Glomerular visceral epithelial cell (primary cell): ENCODE measurements around the gene OR10A4.
A peak's percentile ranks its signal among the peaks of the same experiment; 100 is the strongest.
"Not testable (repeated sequence)": the region's sequence is repeated elsewhere in the genome, so short reads cannot be mapped to it uniquely, and the experiment has no call there.

Source experiments
- DNase-seq: peaks from one replicate; pipeline ENCODE4 v3.0.0-alpha.2; 2016; ENCODE audit errors: extremely low spot score

The OR10A4 gene, protein sequence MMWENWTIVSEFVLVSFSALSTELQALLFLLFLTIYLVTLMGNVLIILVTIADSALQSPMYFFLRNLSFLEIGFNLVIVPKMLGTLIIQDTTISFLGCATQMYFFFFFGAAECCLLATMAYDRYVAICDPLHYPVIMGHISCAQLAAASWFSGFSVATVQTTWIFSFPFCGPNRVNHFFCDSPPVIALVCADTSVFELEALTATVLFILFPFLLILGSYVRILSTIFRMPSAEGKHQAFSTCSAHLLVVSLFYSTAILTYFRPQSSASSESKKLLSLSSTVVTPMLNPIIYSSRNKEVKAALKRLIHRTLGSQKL

DNA sequence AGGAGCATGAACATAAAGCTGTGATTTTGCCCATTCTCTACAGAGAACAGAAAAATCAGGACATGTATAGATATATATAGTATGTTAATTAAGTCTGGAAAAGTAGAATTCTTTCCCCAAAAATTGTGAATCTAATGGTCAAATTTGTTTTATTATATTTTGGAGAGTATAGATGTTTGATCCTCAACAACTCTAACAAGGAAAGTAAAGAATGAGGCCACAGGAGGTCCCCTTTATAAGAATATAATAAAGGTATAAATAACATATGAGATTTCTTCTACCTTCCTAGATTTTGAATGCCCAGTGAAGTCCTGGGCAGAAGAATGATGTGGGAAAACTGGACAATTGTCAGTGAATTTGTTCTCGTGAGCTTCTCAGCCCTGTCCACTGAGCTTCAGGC is at the start of gene OR10A4:
OR10A4 (plus strand) TSS at position 301 of the 400 bp plus-strand sequence; CDS start at position 324, 23 bp downstream.
- no peak for DNase-seq

DNA sequence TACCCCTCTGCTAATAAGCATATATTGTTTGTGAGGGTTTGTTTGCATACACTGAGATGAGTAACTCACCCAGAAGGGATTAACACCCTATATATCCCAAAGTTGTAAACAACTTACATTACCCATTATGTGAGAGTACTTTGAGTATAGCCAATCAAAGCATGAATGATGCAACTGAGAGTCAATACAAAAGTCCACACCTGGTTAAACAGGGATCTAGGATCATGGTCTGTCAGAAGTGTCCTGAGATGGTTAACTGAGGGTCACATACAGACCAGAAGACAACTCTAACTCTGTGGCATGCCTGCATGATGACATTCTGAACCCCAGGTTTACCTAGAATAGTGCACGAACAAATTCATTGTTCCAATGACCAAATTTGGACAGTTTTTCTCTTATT is 48.3 kb upstream of the OR10A4 start:
- DNase-seq: no peak

DNA sequence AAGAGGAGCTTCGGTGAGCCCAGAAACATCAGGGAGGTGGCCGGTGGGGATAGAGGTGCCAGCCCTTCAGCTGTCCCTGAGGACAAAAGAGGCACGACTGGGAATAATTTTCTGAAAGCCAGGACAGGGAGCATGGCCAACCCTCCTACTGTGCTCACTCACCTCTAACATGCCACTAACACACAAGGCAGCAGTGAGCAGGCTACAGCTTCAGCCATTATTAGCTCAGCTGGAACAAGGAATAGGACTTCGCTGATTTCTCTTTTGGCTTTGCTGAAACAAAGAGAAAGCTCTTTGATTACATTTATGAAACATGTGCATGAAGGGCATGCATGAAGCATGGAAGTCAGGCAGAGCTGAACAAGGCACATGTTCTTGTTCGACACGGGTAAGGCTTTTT is 43.1 kb upstream of the OR10A4 start:
- DNase-seq: no peak

DNA sequence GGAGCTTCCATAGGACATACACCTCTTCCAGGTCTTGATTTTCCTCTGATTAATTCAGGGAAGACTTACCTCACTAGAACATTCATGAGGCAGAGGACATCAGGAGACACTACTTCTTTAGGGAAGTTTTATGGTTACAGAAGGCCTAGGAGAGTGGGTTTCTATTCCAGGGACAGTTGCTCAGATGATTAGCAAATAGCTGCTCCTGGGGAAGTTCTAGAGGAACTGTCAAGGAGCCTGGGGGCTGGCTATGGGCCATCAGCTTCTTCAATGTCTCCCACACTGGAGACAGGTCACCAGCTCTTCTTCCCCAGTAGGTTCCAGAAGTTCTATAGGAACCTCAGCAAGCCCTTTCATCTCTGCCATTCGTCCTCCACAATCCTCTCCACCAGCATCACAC is 42.4 kb upstream of the OR10A4 start:
- DNase-seq: no peak

DNA sequence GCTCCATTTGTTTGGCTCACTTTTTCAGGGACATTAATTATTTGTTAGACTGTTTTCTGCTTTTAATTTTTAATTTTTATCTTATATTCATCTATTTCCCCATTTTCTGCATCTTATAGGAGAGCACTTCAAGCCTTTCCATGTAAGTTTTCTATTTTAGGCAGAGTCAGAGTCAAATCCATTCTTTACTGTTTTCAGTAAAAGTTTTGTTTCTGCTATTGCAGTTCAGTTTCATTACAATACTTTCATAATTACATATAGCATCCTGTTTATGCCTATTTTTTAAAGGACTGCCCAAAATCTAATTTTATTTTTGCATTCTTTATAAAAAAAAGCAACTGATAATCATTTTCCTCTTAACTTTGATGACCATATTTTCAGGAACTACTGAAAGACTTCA is 34.7 kb upstream of the OR10A4 start:
- no peak for DNase-seq

DNA sequence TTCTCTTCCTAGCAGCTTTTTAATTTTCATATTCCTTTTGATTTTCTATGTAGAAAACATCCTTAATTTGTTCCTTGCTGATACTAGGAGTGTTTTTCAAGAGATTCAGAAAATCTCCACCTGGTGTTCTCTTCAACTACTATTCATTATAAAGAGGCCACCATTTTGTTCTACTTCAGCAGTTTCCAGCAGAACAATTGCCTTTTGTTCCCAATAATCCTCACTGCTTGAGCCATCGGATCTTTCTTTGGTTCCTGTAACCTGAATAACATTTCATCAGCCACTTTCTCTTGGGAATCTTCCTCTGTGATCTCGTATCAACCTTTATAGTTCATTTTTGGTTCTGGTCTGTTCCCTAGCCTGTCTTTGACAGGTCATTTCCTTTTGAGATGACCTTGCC is 32.8 kb upstream of the OR10A4 start:
- no peak for DNase-seq

DNA sequence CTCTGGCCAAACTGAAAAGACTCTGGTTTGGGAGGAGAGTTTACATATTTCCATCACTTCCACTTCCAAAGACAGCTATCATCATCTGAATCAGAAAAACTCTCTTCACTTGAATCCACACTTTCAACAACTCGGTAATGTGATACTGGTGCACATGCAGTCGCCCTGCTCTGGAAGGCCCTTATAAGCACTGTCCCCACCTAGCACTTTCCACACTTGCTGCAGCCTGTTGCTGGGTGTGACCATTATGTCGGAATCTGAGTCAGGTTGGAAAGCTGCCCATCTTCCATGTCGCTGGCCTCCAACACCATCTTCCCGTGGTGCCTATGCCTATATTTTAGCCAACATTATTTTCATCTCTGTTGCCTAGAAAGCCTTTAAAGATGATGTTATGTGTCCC is 32.1 kb upstream of the OR10A4 start:
- no peak for DNase-seq

DNA sequence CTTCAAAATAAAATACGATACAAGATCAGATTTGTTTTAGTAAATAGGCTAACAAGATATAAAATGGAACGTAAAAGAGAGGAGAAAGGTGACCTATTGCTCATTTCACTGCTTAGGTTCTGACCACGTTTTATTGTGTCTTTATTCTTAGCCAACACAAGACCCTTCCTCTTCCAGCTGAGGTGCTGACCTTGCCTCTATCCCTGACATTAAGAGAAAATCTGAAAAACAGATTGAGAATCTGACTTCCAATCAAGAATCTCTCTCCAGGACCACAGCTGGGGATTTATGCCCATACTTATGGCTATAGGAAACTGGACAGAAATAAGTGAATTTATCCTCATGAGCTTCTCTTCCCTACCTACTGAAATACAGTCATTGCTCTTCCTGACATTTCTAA is 31.0 kb upstream of the OR10A4 start, which contains the start of gene OR10A5:
OR10A5 (plus strand) TSS at position 301 of the 400 bp plus-strand sequence; CDS start at position 301, 0 bp downstream.
- no peak for DNase-seq

DNA sequence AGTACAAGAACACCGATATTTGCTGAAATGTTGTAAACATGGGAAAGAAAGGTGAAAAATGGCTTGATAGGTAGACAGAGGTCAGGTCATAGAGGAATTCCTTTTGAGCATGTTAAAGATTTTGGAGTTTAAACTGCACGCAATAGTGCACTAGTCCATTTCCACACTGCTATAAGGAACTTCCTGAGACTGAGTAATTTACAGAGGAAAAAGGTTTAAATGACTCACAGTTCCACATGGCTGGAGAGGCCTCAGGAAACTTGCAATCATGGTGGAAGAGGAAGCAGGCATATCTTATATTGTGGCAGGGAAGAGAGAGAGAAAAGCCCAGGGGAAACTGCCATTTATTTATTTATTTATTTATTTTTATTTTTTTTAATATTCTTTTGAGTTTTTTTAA is 25.9 kb upstream of the OR10A4 start:
- no peak for DNase-seq

DNA sequence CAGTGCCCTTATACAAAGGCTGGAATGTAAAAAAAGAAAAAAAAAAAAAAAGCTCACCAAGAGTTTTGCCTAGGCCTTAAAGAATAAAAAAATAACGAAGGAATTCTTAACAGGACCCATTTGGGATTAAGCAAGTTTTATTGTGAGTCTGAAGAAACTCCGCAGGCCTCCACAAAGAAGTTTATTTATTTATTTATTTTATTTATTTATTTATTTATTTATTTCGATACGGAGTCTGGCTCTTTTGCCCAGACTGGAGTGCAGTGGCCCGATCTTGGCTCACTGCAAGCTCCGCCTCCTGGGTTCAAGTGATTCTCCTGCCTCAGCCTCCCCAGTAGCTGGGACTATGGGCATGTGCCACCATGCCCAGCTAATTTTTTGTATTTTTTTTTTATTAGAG is 21.6 kb upstream of the OR10A4 start:
- DNase-seq: not testable (repeated sequence)

DNA sequence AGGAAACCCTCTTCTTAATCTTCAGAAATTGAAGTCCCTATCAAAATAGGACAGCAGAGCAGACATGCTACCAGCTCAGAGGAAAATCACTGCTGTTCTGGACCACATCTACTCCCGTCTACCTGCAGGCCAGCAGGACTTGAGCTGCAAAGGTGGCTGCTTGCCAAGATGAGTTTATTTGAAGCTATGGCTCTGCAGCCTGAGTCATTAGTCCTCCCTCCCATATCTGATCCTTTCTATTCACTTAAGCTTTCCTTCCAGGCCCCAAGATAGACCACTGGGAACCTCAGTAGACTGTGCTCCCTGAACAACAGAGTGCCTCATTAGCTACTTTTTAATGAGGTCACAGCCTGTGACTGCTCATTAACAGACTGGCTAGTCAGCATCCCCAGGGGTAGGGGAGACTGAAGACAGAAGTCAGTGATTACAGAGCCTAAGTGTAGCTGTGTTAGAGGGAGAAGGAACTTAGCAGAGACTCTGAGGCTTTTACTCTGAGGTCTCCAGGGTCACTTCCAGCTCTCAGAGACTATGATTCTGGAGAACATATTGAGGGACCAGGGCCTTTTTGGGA is 20.4 kb upstream of the OR10A4 start:
- DNase-seq: peak; percentile 33

DNA sequence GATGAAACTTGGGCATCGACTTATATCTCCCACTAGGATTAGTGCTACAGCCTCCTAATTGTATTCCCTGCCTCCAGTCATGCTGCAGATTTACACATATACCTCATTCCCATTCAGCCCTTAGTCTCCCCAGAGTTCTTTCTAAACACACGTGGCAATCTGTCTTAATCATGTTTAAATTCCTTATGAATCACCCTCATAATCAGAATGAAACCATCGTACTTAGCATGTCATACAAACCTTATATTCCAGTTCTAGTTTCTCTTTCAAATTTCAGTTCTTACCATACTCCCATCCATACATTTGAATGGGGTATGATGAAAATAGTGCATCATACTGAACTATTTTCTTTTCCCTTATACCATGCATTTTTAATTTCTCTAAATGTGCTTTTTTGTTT is 19.6 kb upstream of the OR10A4 start:
- no peak for DNase-seq

DNA sequence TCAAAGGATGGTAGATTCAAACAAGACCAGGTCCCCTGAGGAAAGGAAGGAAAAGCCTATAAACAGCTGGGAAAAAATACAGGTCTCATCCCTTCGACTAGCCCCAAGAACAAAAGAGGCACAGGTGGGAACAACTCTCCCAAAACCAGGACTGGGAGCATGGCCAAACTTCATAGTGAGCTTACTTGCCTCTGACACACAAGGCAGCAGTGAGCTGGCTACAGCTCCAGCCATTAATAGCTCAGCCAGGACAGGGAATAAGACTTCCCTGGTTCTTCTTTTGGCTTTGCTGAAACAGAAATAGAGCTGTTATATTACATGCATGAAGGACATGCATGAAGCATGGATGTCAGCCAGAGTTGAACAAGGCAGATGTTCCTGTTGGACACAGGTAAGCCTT is 13.5 kb upstream of the OR10A4 start, which contains the start of gene OR10A2:
OR10A2 (plus strand) TSS at position 97 of the 400 bp plus-strand sequence. CDS start 6,698 bp downstream, outside the sequence.
- DNase-seq: no peak

DNA sequence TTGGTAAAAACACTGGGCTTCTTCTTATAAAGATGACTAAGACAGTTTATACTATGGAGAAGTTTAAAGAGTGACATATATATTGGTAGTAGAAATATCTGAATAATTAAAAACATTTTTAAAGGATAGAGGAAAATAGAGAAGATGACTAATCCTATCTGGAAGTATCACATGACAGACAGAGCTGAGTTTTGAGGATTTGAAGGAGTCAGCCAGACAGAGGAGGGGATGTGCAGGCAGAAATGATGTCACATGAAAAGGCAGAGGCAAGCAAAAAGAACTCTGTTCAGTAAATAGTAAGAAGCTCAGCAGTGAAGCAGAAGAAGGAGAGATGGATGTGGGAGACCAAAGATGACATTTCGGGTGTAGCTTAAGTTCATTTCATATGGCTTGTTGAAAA is 12.0 kb upstream of the OR10A4 start:
- no peak for DNase-seq

DNA sequence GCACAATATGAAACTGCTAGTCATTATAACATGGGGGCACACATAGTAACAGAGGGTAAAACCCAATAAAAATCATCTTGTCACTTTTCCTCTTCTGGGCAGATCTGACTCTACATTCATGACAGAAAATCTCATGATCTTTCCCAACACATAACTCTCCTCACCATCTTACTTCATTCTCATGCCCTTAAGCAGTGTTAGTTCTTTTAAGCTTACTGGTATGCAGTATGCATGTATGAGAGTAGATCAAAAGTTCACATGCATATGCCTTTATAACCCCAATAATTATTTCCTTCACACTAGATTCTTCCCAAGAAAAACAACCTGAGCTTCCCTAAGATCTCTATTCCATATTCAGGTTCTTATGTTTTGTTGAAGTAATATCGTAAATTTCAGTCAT is 5.1 kb upstream of the OR10A4 start:
- DNase-seq: no peak

DNA sequence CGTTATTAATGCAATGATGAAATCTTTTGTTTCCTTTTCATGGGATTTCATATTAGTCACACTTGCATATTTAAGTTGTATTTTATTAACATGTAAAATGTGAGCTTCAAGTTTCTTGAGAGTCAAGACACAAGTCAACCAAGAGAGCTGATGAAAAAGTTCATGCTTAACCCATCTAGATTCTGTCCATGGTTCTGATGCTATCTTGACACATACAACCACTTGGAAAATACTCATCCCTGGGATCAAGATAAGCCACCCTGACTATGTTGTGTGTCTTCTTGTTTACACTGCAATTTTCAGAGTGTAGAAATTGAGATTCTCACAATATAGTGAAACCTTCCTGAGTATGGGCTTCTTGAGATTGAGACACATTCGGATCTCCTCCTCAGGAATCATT is 664 bp upstream of the OR10A4 start:
- no peak for DNase-seq

DNA sequence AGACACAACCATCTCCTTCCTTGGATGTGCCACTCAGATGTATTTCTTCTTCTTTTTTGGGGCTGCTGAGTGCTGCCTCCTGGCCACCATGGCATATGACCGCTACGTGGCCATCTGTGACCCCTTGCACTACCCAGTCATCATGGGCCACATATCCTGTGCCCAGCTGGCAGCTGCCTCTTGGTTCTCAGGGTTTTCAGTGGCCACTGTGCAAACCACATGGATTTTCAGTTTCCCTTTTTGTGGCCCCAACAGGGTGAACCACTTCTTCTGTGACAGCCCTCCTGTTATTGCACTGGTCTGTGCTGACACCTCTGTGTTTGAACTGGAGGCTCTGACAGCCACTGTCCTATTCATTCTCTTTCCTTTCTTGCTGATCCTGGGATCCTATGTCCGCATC is 489 bp downstream of the OR10A4 start:
- no peak for DNase-seq

DNA sequence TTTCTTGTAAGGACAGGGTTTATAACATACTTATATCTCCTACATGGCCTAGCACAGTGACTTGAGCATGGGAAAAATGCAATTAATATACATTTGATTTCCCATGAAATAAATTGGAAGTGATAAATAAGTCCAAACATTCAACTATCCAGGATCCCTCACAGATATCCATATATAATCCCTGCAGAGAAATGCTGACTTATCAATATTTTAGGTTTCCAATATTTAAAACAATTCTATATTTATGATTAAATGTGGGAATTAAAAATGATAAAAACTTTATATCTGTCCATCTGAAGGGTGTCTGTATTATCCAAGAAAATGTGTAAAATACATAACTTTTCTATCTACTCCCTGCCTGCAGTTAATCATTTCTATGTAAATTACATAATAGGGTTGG is 6.3 kb downstream of the OR10A4 start:
- DNase-seq: no peak

DNA sequence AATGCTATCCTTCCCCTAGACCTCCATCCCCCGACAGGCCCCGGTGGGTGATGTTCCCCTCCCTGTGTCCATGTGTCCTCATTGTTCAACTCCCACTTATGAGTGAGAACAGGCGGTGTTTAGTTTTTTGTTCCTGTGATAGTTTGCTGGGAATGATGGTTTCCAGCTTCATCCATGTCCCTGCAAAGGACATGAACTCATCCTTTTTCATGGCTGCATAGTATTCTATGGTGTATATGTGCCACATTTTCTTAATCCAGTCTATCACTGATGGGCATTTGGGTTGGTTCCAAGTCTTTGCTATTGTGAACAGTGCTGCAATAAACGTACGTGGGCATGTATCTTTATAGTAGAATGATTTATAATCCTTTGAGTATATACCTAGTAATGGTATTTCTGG is 11.3 kb downstream of the OR10A4 start:
- not testable (repeated sequence) for DNase-seq

DNA sequence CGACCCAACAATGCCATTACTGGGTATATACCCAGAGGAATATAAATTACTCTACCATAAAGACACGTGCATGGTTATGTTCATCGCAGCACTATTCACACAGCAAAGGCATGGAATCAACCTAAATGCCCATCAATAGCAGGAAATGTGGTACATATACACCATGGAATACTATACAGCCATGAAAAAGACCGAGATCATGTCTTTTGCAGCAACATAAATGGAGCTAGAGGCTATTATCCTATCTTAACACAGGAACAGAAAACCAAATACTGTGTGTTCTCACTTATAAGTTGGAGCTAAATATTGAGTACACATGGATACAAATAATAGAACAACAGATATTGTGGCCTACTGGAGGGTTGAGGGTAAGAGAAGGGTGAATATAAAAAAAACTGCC is 12.4 kb downstream of the OR10A4 start:
- no peak for DNase-seq

DNA sequence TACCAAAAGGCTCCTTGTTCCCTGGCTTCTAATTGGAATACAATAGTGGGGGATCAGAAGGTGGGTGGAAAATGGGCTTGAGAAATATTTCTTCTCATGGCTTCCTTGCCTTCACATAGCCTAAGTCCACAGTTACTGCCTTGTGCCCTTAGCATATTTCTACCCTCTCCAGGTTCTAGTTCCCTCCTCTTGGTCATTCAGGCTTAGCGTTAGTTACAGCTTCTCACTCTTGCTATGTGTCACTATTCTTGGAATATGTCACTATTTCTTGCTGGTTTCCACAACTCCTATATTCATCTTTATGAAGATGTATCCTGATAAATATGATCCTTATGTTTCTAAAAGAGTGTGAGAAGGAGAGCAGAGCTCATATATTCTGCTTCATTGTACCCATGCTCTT is 13.4 kb downstream of the OR10A4 start:
- no peak for DNase-seq

DNA sequence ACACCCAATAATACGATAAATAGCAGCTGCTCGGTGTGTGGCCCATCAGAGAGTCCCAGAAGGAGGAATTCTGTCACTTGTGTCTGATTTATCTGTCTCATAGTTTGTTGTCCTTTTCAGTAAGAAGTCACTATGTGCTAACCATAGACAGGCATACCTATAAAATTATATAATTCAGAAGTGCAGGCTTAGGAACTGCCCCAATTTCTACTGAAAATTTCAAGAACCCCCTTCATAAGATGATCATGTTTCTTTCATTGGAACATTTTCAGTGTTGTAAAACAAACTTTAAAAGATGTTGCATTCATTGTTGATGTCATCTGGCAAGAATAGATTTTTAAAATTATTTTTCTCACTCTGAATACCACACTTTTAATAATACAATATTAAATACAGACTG is 16.0 kb downstream of the OR10A4 start, which contains the start of gene OR2D2:
OR2D2 (minus strand) TSS at position 101 of the 400 bp plus-strand sequence; CDS start at position 101, 0 bp downstream.
- DNase-seq: no peak

DNA sequence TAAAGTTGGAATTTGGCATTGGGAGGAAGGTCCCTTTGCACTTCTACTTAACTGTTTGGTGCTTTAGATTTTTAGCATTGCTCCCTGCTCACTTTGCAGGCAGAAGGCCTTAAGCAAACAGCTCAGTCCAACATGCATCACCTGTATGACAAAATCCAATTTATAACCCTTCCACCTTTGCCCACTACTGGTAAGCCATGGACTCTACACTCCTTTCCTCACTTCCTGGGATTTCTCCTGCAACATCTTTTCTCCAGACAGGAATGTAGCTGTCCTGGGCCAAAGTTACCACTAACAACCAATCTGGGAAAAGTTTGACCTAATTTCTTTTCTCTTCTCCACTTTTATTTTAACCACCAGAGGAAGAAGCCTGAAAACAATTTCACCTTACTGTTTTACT is 17.7 kb downstream of the OR10A4 start:
- no peak for DNase-seq
